ENCODE measurements around the gene KHK. TPM values are rescaled to one million over a fixed set of nuclear protein-coding genes. Genes with fewer than 3 reads are reported as not detected.

Gene KHK
- total RNA-seq, 1 donor from 2014 or later: 9.3 TPM

GRCh38 chr2:27039871-27040270 lies 46.7 kb upstream of the KHK start:
- intact Hi-C loops (cut with DNase I): loop anchor here (10.0 kb wide), 1 partner anchor 45 kb away; the partner anchor contains the start of gene KHK
- H3K27me3 ChIP-seq: no peaks in the 10 kb centered on the region
- H3K4me3 ChIP-seq: no peak overlapping the region
- H3K27ac ChIP-seq: no peak overlapping the region
- DNase-seq (ENCODE audit: extremely low spot score in 2 of 2): no peak
- H3K9me3 ChIP-seq: no peaks in the 10 kb centered on the region
- TF ChIP-seq POLR2AphosphoS5 (IDR thresholded peaks at IDR 0.05; ENCODE audit: insufficient read depth in 1 of 2, low read depth in 1 of 2): no peak
- TF ChIP-seq POLR2A (IDR thresholded peaks at IDR 0.05): no peak
- no peak for TF ChIP-seq CTCF (IDR thresholded peaks at IDR 0.05)
- H3K4me1 ChIP-seq: peaks cover 3% of the 10 kb centered on the region
- peaks cover 0 to 66% of the 10 kb centered on the region in 2 donors for H3K36me3 ChIP-seq

GRCh38 chr2:27040282-27040681 lies 46.3 kb upstream of the KHK start:
- intact Hi-C loops (cut with DNase I): no loop called here
- TF ChIP-seq CTCF (IDR thresholded peaks at IDR 0.05) (no peak), POLR2AphosphoS5 (IDR thresholded peaks at IDR 0.05; ENCODE audit: insufficient read depth in 1 of 2, low read depth in 1 of 2) (no peak), POLR2A (IDR thresholded peaks at IDR 0.05) (no peak)
- no peak overlapping the region for H3K27ac ChIP-seq
- no peak for DNase-seq (ENCODE audit: extremely low spot score in 2 of 2)
- no peaks in the 10 kb centered on the region for H3K27me3 ChIP-seq
- no peaks in the 10 kb centered on the region for H3K4me1 ChIP-seq
- peaks cover 0 to 62% of the 10 kb centered on the region in 2 donors for H3K36me3 ChIP-seq
- no peaks in the 10 kb centered on the region for H3K9me3 ChIP-seq
- H3K4me3 ChIP-seq: no peak overlapping the region

GRCh38 chr2:27041752-27042151 lies 44.8 kb upstream of the KHK start:
- no peaks in the 10 kb centered on the region for H3K4me1 ChIP-seq
- intact Hi-C loops (cut with DNase I): no loop called here
- H3K27ac ChIP-seq: no peak overlapping the region
- H3K4me3 ChIP-seq: no peak overlapping the region
- no peaks in the 10 kb centered on the region for H3K9me3 ChIP-seq
- no peak for DNase-seq (ENCODE audit: extremely low spot score in 2 of 2)
- no peaks in the 10 kb centered on the region for H3K27me3 ChIP-seq
- TF ChIP-seq POLR2AphosphoS5 (IDR thresholded peaks at IDR 0.05; ENCODE audit: insufficient read depth in 1 of 2, low read depth in 1 of 2) (no peak), CTCF (IDR thresholded peaks at IDR 0.05) (no peak), POLR2A (IDR thresholded peaks at IDR 0.05) (no peak)
- peaks cover 0 to 47% of the 10 kb centered on the region in 2 donors for H3K36me3 ChIP-seq

- H3K27ac ChIP-seq: no peak overlapping the region
- intact Hi-C loops (cut with DNase I): no loop called here
- H3K36me3 ChIP-seq: peaks cover 0 to 43% of the 10 kb centered on the region in 2 donors
- H3K27me3 ChIP-seq: no peaks in the 10 kb centered on the region
- TF ChIP-seq CTCF (IDR thresholded peaks at IDR 0.05) (no peak), POLR2A (IDR thresholded peaks at IDR 0.05) (no peak), POLR2AphosphoS5 (IDR thresholded peaks at IDR 0.05; ENCODE audit: insufficient read depth in 1 of 2, low read depth in 1 of 2) (no peak)
- DNase-seq (ENCODE audit: extremely low spot score in 2 of 2): no peak
- H3K4me3 ChIP-seq: no peak overlapping the region
- no peaks in the 10 kb centered on the region for H3K9me3 ChIP-seq
- H3K4me1 ChIP-seq: no peaks in the 10 kb centered on the region
Measured at GRCh38 chr2:27042159-27042661, 44.4 kb upstream of the KHK start.

GRCh38 chr2:27042985-27043634 lies 43.5 kb upstream of the KHK start:
- no peak for DNase-seq (ENCODE audit: extremely low spot score in 2 of 2)
- no peak overlapping the region for H3K4me3 ChIP-seq
- H3K4me1 ChIP-seq: no peaks in the 10 kb centered on the region
- TF ChIP-seq POLR2A (IDR thresholded peaks at IDR 0.05) (no peak), CTCF (IDR thresholded peaks at IDR 0.05) (no peak), POLR2AphosphoS5 (IDR thresholded peaks at IDR 0.05; ENCODE audit: insufficient read depth in 1 of 2, low read depth in 1 of 2) (no peak)
- H3K9me3 ChIP-seq: no peaks in the 10 kb centered on the region
- peaks cover 0 to 34% of the 10 kb centered on the region in 2 donors for H3K36me3 ChIP-seq
- no peak overlapping the region for H3K27ac ChIP-seq
- intact Hi-C loops (cut with DNase I): no loop called here
- no peaks in the 10 kb centered on the region for H3K27me3 ChIP-seq
